ENCODE measurements around the gene CDC73. TPM values are rescaled to one million over a fixed set of nuclear protein-coding genes. Genes with fewer than 3 reads are reported as not detected.

The CDC73 gene
- total and polyA plus RNA-seq, 10 donors: 6.5 to 76.7 (median 39.1) TPM

GRCh38 chr1:193189442-193190095 is 67.7 kb downstream of the CDC73 start:
- no peak overlapping the region for H3K27ac ChIP-seq
- TF ChIP-seq POLR2AphosphoS5 (IDR thresholded peaks at IDR 0.05): no peak
- no peak for TF ChIP-seq CTCF (IDR thresholded peaks at IDR 0.05 in 8 of 11, conservative IDR thresholded peaks at IDR 0.05 in 3 of 11)
- no peak for TF ChIP-seq POLR2A (IDR thresholded peaks at IDR 0.05)

GRCh38 chr1:193190096-193190744 is 68.4 kb downstream of the CDC73 start:
- intact Hi-C loops (cut with DNase I; ENCODE audit: low total_unique reads): no loop called here
- DNase-seq: no peak
- H3K27ac ChIP-seq: no peak overlapping the region

More at GRCh38 chr1:193189442-193190095, 67.7 kb downstream of the CDC73 start:
- Histone ChIP-seq H3K4me3 (no peak overlapping the region), H3K9me3 (peaks cover 0 to 13% (median 10%) of the 10 kb centered on the region in 8 donors), H3K4me1 (peaks cover 15 to 60% (median 26%) of the 10 kb centered on the region in 6 donors), H3K27me3 (replicated peaks in 1 of 7) (no peaks in the 10 kb centered on the region), H3K36me3 (peaks cover 0 to 16% (median 5%) of the 10 kb centered on the region in 6 donors)
- intact Hi-C loops (cut with DNase I; ENCODE audit: low total_unique reads): loop anchor here (10.0 kb wide), 1 partner anchor 1105 kb away; no protein-coding TSS in a partner anchor
- 89 to 93% (median 92%) methylated on average over 3 of the region's 3 CpGs for WGBS, 5 donors
- DNase-seq: no peak

GRCh38 chr1:193192586-193192985 is 70.8 kb downstream of the CDC73 start:
- no peaks in the 10 kb centered on the region for H3K27me3 ChIP-seq (replicated peaks in 1 of 7)
- peaks cover 0 to 13% (median 10%) of the 10 kb centered on the region in 8 donors for H3K9me3 ChIP-seq
- H3K4me1 ChIP-seq: peaks cover 0 to 30% (median 6%) of the 10 kb centered on the region in 6 donors
- TF ChIP-seq POLR2AphosphoS5 (IDR thresholded peaks at IDR 0.05) (no peak), POLR2A (IDR thresholded peaks at IDR 0.05) (no peak), CTCF (IDR thresholded peaks at IDR 0.05 in 8 of 11, conservative IDR thresholded peaks at IDR 0.05 in 3 of 11) (no peak)
- no peak overlapping the region for H3K27ac ChIP-seq
- no peak for DNase-seq
- intact Hi-C loops (cut with DNase I; ENCODE audit: low total_unique reads): no loop called here
- WGBS, 5 donors: 95 to 99% (median 98%) methylated on average over 8 of the region's 8 CpGs
- peaks cover 0 to 16% (median 5%) of the 10 kb centered on the region in 6 donors for H3K36me3 ChIP-seq
- H3K4me3 ChIP-seq: no peak overlapping the region

More at GRCh38 chr1:193190096-193190744, 68.4 kb downstream of the CDC73 start:
- no peaks in the 10 kb centered on the region for H3K27me3 ChIP-seq (replicated peaks in 1 of 7)
- no peak overlapping the region for H3K4me3 ChIP-seq
- H3K9me3 ChIP-seq: peaks cover 0 to 13% (median 10%) of the 10 kb centered on the region in 8 donors
- peaks cover 14 to 54% (median 20%) of the 10 kb centered on the region in 6 donors for H3K4me1 ChIP-seq
- TF ChIP-seq POLR2A (IDR thresholded peaks at IDR 0.05): no peak
- no peak for TF ChIP-seq POLR2AphosphoS5 (IDR thresholded peaks at IDR 0.05)
- TF ChIP-seq CTCF (IDR thresholded peaks at IDR 0.05 in 8 of 11, conservative IDR thresholded peaks at IDR 0.05 in 3 of 11): no peak
- H3K36me3 ChIP-seq: peaks cover 0 to 16% (median 5%) of the 10 kb centered on the region in 6 donors

- Histone ChIP-seq H3K4me1 (peaks cover 0 to 10% (median 1%) of the 10 kb centered on the region in 6 donors), H3K4me3 (no peak overlapping the region), H3K27me3 (replicated peaks in 1 of 7) (no peaks in the 10 kb centered on the region), H3K9me3 (no peaks in the 10 kb centered on the region), H3K27ac (no peak overlapping the region), H3K36me3 (peaks cover 0 to 22% (median 3%) of the 10 kb centered on the region in 6 donors)
- WGBS, 5 donors: 94 to 97% (median 96%) methylated on average over 4 of the region's 4 CpGs
- intact Hi-C loops (cut with DNase I; ENCODE audit: low total_unique reads): no loop called here
- no peak for TF ChIP-seq POLR2AphosphoS5 (IDR thresholded peaks at IDR 0.05)
- no peak for TF ChIP-seq CTCF (IDR thresholded peaks at IDR 0.05 in 8 of 11, conservative IDR thresholded peaks at IDR 0.05 in 3 of 11)
- no peak for TF ChIP-seq POLR2A (IDR thresholded peaks at IDR 0.05)
- DNase-seq: no peak
Observed at GRCh38 chr1:193199940-193200339, 78.1 kb downstream of the CDC73 start.

Measured in spleen (tissue), 11 donors.